KOPT-K1 (cell line): ENCODE measurements around the gene FLNB.

Source experiments
- H3K27ac ChIP-seq: fragments of 200-600 bp; sonication (generic); 2 replicates; pipeline ENCODE4 v1.5.1; 2016; ENCODE audit warnings: antibody characterized with exemption, mild to moderate bottlenecking, low read depth, low read length; ENCODE audit not compliant: poor library complexity, severe bottlenecking
- H3K36me3 ChIP-seq: fragments of 200-600 bp; sonication (generic); 2 replicates; pipeline ENCODE4 v1.5.1; 2017; ENCODE audit warnings: antibody characterized with exemption, mild to moderate bottlenecking, low read length, moderate library complexity; ENCODE audit not compliant: insufficient read depth
- H3K9me3 ChIP-seq: fragments of 200-600 bp; sonication (generic); 2 replicates; pipeline ENCODE4 v1.5.1; 2017; ENCODE audit warnings: antibody characterized with exemption, low read length, mild to moderate bottlenecking; ENCODE audit not compliant: insufficient read depth, poor library complexity, severe bottlenecking

FLNB gene

DNA sequence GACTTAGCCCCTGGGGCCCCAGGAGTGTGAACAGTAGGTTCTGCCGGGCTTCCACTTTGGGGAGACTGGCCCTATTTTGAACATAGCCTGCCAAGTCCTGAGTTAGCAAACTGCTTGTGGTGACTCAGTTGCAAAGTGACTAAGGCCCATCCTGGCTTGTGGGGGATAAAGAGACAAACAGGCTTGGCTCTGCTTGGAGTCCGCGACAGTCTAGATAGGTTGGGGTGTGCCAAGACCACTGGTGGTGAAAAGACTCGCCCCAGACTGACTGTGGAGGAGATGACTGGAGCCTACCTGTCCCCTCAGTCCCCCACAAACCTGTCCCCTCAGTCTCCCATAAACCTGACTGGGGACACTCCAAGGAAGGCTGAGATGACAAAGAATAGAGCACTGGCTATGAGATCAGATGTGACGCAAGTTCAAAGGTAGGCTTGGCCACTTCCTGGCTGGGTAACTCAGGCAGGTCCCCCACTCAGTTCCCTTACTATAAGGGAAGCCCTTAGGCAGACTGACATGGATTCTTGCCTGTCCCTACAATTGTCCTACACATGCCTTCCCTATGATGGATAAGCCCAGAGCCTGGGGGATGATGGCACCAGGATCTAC, 198.3 kb downstream of the FLNB start:
- H3K9me3 ChIP-seq = no peaks in the 10 kb centered on the region
- H3K36me3 ChIP-seq = no peaks in the 10 kb centered on the region
- no peak overlapping the region for H3K27ac ChIP-seq

DNA sequence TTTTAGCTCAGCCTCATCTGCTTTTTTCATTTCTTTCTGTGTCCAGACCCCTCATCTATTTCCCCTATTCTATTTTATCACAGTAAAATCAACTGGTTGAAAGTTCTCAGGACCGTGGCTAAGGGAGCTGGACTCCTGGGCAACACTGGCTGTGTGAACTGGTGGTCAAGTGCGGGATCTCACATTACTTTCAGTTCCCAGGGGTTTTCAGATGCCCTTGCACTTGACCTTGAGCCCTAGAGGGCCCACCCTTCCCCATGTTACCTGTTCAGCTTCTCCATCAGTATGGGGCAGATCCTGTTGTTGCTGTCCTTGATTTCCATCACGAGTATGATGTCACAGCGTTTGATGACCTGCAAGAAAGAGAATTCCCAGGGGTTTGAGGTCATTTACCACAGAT, 199.7 kb downstream of the FLNB start:
- Histone ChIP-seq H3K36me3 (no peaks in the 10 kb centered on the region), H3K9me3 (no peaks in the 10 kb centered on the region), H3K27ac (no peak overlapping the region)

DNA sequence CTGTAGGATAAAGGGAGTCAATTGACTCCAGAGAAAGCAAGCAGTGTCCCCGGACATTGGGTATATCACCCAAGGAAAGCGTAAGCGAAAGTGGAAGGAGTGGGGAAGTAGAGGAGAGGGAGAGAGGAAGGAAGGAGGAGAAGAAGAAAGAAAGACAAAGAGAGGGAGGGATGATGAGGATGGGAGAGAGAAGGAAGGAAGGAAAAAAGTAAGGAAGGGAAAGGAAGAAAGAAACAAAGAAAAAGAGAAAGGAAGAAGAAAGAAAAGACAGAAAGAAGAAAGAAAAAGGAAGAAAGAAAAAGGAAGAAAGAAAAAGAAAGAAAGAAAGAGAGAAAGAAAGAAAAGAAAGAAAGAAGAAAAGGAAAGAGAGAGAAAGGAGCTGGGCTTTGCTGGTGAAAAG, 201.7 kb downstream of the FLNB start:
- no peak overlapping the region for H3K27ac ChIP-seq
- H3K36me3 ChIP-seq = no peaks in the 10 kb centered on the region
- no peaks in the 10 kb centered on the region for H3K9me3 ChIP-seq

DNA sequence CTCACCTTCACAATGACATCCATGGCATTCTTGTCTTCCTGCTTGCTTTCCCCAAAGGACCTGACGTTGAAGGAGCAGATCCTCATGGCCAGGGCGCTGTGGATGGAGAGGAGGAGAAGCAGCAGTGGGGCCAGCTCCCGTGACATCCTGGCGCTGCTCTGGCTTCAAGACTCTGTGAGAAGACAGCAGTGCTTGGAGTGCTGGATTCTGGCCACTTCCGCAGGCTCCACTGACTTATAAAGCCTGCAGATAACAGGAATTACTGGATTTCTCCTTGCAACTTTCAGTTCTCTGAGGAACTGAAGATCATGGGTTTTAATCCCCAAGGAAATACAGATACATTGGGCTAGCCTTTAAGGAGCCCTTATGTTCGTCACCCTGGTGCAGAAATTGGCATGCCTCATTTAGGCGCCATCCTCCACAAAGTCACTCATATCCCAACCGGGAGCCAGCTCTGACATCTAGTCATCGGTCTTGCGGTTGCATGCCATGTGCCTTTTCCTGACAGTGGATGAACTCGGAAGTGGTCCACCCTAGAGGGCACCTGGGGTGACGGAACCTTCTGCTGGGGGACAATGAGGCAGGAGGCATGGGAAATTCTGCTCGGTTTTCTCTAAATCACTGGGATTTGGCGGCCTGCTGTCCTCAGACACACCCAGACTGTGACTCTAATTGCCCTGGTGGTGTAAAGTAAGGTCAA, 202.7 kb downstream of the FLNB start, which contains the start of gene DNASE1L3:
TSS of gene DNASE1L3 (minus strand) at position 212 of the 700 bp plus-strand sequence. CDS start at position 146, 66 bp downstream.
- Histone ChIP-seq H3K27ac (no peak within 1 kb of the TSS), H3K9me3 (no peaks in the 10 kb centered on the region), H3K36me3 (no peaks in the 10 kb centered on the region)

- Histone ChIP-seq H3K36me3 (no peaks in the 10 kb centered on the region), H3K9me3 (no peaks in the 10 kb centered on the region), H3K27ac (no peak overlapping the region)
Observed at GRCh38 chr3:58214484-58215316, 206.5 kb downstream of the FLNB start.

GRCh38 chr3:58215317-58216025, 207.2 kb downstream of the FLNB start:
- no peaks in the 10 kb centered on the region for H3K36me3 ChIP-seq
- no peaks in the 10 kb centered on the region for H3K9me3 ChIP-seq
- H3K27ac ChIP-seq = no peak overlapping the region

DNA sequence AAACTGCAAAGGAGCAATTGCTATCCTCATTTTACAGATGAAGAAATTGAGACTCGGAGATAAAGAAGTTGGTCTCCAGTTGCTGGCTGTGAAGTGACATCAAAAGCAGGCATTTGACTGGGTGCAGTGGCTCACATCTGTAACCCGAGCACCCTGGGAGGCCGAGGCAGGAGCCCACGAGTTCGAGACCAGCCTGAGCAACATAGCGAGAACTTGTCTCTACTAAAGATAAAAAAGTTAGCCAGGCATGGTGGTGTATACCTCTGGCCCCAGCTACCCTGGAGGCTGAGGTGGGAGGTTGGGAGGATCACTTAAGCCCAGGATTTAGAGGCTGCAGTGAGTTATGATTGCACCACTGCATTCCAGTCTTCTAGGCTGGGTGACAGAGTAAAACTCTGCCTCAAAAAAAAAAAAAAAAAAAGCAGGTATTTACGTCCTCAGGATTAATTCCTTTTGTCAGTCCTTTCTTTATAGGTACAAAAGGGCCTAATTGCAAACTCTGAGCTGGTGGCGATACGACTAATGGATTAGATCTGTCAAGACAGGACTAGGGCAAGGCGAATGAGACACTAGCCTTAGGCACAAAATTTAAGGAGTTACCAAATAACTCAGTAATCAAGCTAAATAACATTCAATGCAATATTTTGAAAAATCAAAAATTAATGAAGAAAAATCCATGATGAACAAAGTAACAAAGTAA, 208.4 kb downstream of the FLNB start:
- H3K27ac ChIP-seq = no peak overlapping the region
- H3K36me3 ChIP-seq = no peaks in the 10 kb centered on the region
- H3K9me3 ChIP-seq = no peaks in the 10 kb centered on the region

- Histone ChIP-seq H3K27ac (no peak overlapping the region), H3K36me3 (no peaks in the 10 kb centered on the region), H3K9me3 (no peaks in the 10 kb centered on the region)
Observed at GRCh38 chr3:58217209-58217811, 209.1 kb downstream of the FLNB start.

DNA sequence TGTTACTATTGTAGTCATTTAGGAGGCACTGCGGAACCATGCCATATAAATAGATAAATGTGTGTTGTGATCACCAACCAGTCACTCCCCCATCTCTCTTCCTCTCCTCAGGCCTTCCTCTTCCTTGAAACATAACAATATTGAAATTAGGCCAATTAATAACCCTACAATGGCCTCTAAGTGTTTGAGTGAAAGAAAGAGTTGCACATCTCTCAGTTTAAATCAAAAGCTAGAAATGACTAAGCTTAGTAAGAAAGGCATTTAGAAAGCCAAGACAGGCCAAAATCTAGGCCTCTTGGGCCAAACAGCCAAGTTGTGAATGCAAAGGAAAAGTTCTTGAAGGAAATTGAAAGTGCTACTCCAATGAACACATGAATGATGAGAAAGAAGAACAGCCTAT, 210.7 kb downstream of the FLNB start:
- Histone ChIP-seq H3K36me3 (no peaks in the 10 kb centered on the region), H3K27ac (no peak overlapping the region), H3K9me3 (no peaks in the 10 kb centered on the region)
